K562 (cell line): Measurements from ENCODE around the gene NOP16. TPM values are rescaled to one million over a fixed set of nuclear protein-coding genes. Genes with fewer than 3 reads are reported as not detected.

ENCODE experiments used
- CHCHD3 ChIP-seq: fragments of 250-450 bp; sonication (Bioruptor Pico); IDR thresholded peaks from 2 replicates; pipeline ENCODE4 v2.1.2; 2022; ENCODE audit warnings: mild to moderate bottlenecking
- CREBBP ChIP-seq: IDR thresholded peaks from one replicate; pipeline ENCODE4 v1.6.1; 2012; ENCODE audit warnings: low read depth, mild to moderate bottlenecking, control low read depth, inconsistent platforms, low read length
- DEAF1 ChIP-seq: fragments of 450-650 bp; formaldehyde crosslinking; IDR thresholded peaks from 2 replicates; pipeline ENCODE4 v1.4.0; 2020; ENCODE audit warnings: mild to moderate bottlenecking, moderate library complexity
- GATA2 ChIP-seq: sonication (generic); formaldehyde crosslinking; IDR thresholded peaks from 2 replicates; pipeline ENCODE4 v1.4.0; 2020; ENCODE audit warnings: mild to moderate bottlenecking, missing genetic modification reagents
- IRF1 ChIP-seq: sonication (generic); formaldehyde crosslinking; IDR thresholded peaks from 2 replicates; pipeline ENCODE4 v1.8.0; 2022; ENCODE audit warnings: missing genetic modification reagents, mild to moderate bottlenecking, borderline replicate concordance
- LEF1 ChIP-seq: fragments of 450-650 bp; IDR thresholded peaks from 2 replicates; pipeline ENCODE4 v1.6.1; 2016; ENCODE audit warnings: mild to moderate bottlenecking
- NFIC ChIP-seq: fragments of 450-650 bp; IDR thresholded peaks from 2 replicates; pipeline ENCODE4 v1.6.1; 2017; ENCODE audit warnings: mild to moderate bottlenecking, inconsistent platforms
- NFXL1 ChIP-seq: fragments of 450-650 bp; formaldehyde crosslinking; IDR thresholded peaks from 2 replicates; pipeline ENCODE4 v1.4.0; 2021; ENCODE audit warnings: mild to moderate bottlenecking
- POLR3A ChIP-seq: IDR thresholded peaks from 2 replicates; pipeline ENCODE4 v1.6.1; 2011; ENCODE audit warnings: borderline replicate concordance, mild to moderate bottlenecking, moderate library complexity; ENCODE audit not compliant: insufficient read length, insufficient read depth; ENCODE audit errors: extremely low read depth
- SOX6 ChIP-seq: fragments of 450-650 bp; IDR thresholded peaks from 2 replicates; pipeline ENCODE4 v1.6.1; 2014; ENCODE audit warnings: mild to moderate bottlenecking
- TFAP4 ChIP-seq: sonication (generic); formaldehyde crosslinking; IDR thresholded peaks from 2 replicates; pipeline ENCODE4 v1.8.0; 2022; ENCODE audit warnings: missing genetic modification reagents, mild to moderate bottlenecking, moderate library complexity, borderline replicate concordance
- U2AF1 ChIP-seq: fragments of 200-400 bp; formaldehyde crosslinking; optimal IDR thresholded peaks from 2 replicates; pipeline ENCODE3; 2017; ENCODE audit warnings: mild to moderate bottlenecking, low read depth, low read length, moderate library complexity
- U2AF2 ChIP-seq: fragments of 200-400 bp; formaldehyde crosslinking; optimal IDR thresholded peaks from 2 replicates; pipeline ENCODE3; 2017; ENCODE audit warnings: low read depth, mild to moderate bottlenecking, low read length
- ZFX ChIP-seq: sonication (generic); formaldehyde crosslinking; IDR thresholded peaks from 2 replicates; pipeline ENCODE4 v1.8.0; 2022; ENCODE audit warnings: mild to moderate bottlenecking, missing genetic modification reagents, moderate library complexity
- ZNF217 ChIP-seq: sonication (generic); formaldehyde crosslinking; IDR thresholded peaks from 2 replicates; pipeline ENCODE4 v1.8.0; 2022; ENCODE audit warnings: mild to moderate bottlenecking, missing genetic modification reagents
- ZNF41 ChIP-seq: fragments of 250-450 bp; sonication (Bioruptor Pico); conservative IDR thresholded peaks from 2 replicates; pipeline ENCODE4 v1.4.0; 2020; ENCODE audit warnings: mild to moderate bottlenecking
- ZNF586 ChIP-seq: fragments of 450-650 bp; formaldehyde crosslinking; conservative IDR thresholded peaks from 2 replicates; pipeline ENCODE4 v1.4.0; 2020; ENCODE audit warnings: mild to moderate bottlenecking, moderate library complexity
- ZNF609 ChIP-seq: sonication (generic); formaldehyde crosslinking; IDR thresholded peaks from 2 replicates; pipeline ENCODE4 v1.8.1; 2023; ENCODE audit warnings: missing genetic modification reagents, mild to moderate bottlenecking, borderline replicate concordance
- ZNF699 ChIP-seq: fragments of 250-450 bp; sonication (Bioruptor Pico); IDR thresholded peaks from 2 replicates; pipeline ENCODE4 v1.8.0; 2021; ENCODE audit warnings: mild to moderate bottlenecking, moderate library complexity; ENCODE audit not compliant: insufficient replicate concordance
- ZNF766 ChIP-seq: fragments of 200-800 bp; sonication (Bioruptor generic); conservative IDR thresholded peaks from 2 replicates; pipeline ENCODE4 v1.6.1; 2016; ENCODE audit warnings: missing genetic modification characterization, missing compliant biosample characterization
- ZNF785 ChIP-seq: fragments of 250-450 bp; sonication (Bioruptor Pico); IDR thresholded peaks from 2 replicates; pipeline ENCODE4 v1.4.0; 2020; ENCODE audit warnings: mild to moderate bottlenecking
- polyA plus RNA-seq, 8 experiments: library from polyadenylated mRNA; depleted of rRNA in 4 of 8; stranded (reverse) in 5 of 8; unstranded in 3 of 8; fragments of >200 nt; fragmentation: Nextera tagmentation in 2 of 8; fragmentation: Illumina TruSeq in 1 of 8; extraction: Ambion mirVana in 2 of 8; extraction: Trizol in 1 of 8; gene quantifications; 2 replicates each; pipeline versions ENCODE4 v1.2.1 to v1.2.3, GENCODE V29; 2011 to 2014; ENCODE audit warnings: inconsistent platforms in 1 of 8, missing spikeins in 1 of 8
- total RNA-seq, 7 experiments: library from RNA; depleted of rRNA in 6 of 7; stranded (reverse); fragments of >200 nt in 6 of 7; fragmentation: Illumina TruSeq in 2 of 7; extraction: Trizol in 2 of 7; gene quantifications; 2 replicates each; pipeline versions ENCODE4 v1.2.1 to v1.2.3, GENCODE V29; 2011 to 2021; ENCODE audit warnings: low replicate concordance in 1 of 7

NOP16 gene
- total and polyA plus RNA-seq, 9 of the 15 experiments (the other 6 are each of a cell fraction or from before 2014, with no cell fraction given), result 92.5 to 342 (median 148) TPM

- TF ChIP-seq DEAF1 (no peak), ZNF41 (CRISPR knock-in tag) (no peak), ZFX (CRISPR knock-in tag) (peak; percentile 81), ZNF699 (CRISPR knock-in tag) (no peak), CHCHD3 (CRISPR knock-in tag) (0 out of 2 replicates have a peak, but pooled peaks have one; percentile 63), ZNF586 (CRISPR knock-in tag) (no peak), NFXL1 (CRISPR knock-in tag) (no peak), IRF1 (CRISPR knock-in tag) (no peak), SOX6 (peak; percentile 58; the same call in 1 of the 2 replicates), ZNF217 (no peak), U2AF2 (no peak), NFIC (peak; percentile 68), U2AF1 (no peak), ZNF766 (CRISPR knock-in tag) (no peak; the same call in 1 of the 2 replicates), GATA2 (no peak), ZNF609 (no peak), LEF1 (peak; percentile 80), CREBBP (no peak), ZNF785 (CRISPR knock-in tag) (no peak), POLR3A (no peak), TFAP4 (CRISPR knock-in tag) (peak; percentile 86)
Measured at GRCh38 chr5:176388444-176389134, at the start of gene NOP16, which contains the start of gene HIGD2A (continued).
